ENCODE data around the gene MAPKAPK3.

Gene MAPKAPK3

DNA sequence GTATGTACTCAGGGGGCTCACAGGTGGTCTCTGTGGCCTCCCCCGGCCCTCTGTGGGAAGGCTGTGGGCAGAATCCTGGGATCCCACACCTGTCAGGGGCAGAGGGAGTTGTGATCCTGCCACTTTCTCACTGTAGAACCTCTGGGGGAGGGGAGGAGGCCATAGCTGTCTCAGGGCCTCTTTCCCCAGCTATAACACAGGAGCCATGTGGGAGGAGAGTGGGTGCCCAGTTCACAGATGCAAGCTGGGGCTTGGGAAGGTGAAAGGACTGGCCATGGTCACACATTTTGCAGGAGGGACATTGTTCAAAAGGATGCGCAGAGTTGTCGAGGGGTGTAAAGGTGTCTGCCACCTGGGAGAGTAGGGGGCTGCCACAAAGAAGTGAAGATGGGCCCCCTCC is 11.7 kb downstream of the MAPKAPK3 start:
- DNase-seq: no peak

DNA sequence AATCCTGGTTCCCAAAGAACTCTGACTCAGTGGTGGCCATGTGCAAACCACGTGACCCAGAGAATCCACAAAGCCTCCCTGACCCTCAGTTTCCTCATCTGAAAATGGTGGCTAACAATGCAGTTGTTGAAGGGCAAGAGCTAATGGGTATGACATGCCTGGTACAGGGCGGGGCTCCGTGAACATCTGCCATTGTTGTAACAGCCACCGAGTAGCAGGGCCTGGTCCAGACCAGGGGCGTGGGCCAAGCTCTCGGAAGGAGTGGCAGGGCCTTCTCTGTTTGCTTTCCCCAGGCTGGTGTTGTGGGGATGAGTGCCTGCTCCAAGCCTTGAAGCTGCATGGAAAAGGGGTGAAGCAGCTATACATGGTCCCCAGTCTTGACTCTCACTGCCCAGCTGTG is 13.4 kb downstream of the MAPKAPK3 start:
- no peak for DNase-seq

GRCh38 chr3:50630877-50631276 is 13.9 kb downstream of the MAPKAPK3 start:
- DNase-seq: no peak

DNA sequence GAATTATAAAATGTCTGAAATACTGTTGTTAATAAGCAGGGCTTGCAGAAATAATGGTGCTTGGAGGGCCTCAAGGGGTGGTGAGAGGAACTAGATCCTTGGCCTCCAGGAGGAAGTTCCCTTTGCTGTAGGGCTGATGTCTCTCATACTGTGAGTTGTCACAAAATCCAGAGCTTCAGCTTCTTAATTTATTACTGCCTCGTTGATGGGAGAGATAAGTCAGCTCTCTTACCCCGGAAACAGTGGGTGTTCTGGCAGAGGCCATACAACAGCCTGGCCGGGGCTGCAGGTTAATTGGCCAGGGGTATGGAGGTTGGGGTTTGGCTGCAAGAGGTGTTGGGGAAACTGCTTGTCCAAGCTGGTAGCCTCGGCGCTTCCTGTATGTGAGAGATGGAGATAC is 15.5 kb downstream of the MAPKAPK3 start:
- DNase-seq: no peak

- DNase-seq: no peak
Measured at GRCh38 chr3:50633230-50633790, 16.4 kb downstream of the MAPKAPK3 start.

GRCh38 chr3:50635066-50635465 is 18.1 kb downstream of the MAPKAPK3 start:
- DNase-seq: no peak

GRCh38 chr3:50637011-50637410 is 20.1 kb downstream of the MAPKAPK3 start:
- DNase-seq: no peak

DNA sequence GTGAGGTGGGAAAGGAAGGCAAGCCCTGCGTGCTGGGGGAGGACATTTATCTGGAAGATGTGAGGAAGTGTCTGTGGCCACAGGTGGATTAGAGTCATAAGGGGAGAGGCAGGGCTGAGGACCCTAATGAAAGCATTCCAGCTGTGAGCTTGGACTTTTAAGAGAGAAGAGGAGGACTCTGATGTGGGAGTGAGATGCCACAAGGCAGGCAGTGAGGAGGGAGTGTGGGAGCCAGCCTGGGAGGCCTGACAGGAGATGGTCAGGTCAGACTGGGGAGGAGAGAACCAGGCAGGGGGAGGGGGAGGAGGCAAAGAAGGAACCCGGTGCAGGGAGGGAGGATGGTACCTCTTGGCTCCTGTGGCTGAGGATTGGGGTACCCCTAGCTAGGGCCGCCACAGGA is 21.0 kb downstream of the MAPKAPK3 start:
- DNase-seq: no peak

- no peak for DNase-seq
Measured at GRCh38 chr3:50639055-50639494, 22.1 kb downstream of the MAPKAPK3 start.

- DNase-seq: no peak
Measured at GRCh38 chr3:50642382-50642781, 25.4 kb downstream of the MAPKAPK3 start.

DNA sequence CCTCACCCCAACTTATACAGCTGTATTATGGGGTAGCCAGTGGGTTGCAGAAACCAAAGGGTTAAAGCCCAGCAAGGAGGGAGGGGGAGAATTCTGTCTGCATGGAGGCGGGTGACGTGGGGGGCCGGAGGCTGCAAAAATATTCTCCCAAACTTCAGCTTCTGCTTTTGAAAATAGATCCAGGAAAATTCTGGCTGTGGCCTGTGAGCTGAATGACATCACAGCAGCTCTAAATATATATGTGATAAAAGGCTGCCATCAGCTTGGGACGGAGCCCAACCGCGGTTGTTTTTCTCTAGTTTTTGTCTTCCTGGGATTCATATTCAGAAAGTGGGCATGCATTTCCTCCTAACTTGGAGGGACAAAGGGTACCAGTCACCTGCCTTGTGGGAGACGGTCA is 27.6 kb downstream of the MAPKAPK3 start:
- DNase-seq: no peak

GRCh38 chr3:50645378-50645777 is 28.4 kb downstream of the MAPKAPK3 start:
- DNase-seq: no peak

DNA sequence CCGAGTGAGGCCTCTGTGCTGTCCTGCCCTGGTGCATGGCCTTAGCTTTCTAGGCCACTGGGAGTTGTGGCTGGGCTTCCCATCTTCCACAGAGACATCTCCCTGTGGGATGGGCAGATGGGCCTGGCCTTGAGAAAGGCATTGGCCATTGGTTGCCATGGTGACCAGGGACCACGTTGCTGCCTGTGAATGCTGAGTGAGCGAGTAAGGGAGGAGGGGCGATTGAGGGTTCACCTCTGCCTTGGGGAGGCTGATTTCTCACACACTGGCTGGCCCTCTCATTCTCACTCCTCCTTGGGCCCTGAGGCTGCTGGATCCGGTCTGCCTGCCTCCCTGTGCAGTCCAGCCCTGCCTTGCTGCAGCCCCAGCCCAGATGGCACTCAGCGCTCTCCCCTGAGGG is 31.4 kb downstream of the MAPKAPK3 start:
- no peak for DNase-seq

GRCh38 chr3:50648944-50649343 is 32.0 kb downstream of the MAPKAPK3 start:
- DNase-seq: no peak

DNA sequence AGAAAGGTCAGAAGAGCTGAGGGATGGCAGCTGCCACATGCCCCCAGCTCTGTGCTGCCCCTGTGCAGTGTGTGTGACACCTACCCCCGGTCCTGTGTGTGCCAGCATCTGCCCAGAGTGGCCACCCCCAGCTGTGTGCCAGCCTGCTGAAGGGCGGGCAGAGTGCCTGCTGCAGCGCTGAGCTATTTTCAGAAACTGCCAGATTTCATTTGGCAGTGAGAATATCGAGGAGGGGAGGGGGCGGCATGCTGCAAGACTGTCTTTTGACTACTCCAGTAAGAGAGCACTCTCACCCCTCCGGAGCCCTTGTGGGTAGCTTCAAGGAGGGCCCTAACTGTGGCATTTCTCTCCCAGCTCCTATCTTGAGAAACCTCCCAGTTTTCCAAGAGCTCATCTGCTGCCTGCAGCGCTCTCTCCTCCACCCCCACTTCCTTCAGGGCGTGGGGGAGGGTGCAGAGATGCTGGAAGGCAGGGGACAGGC is 32.5 kb downstream of the MAPKAPK3 start:
- no peak for DNase-seq

DNA sequence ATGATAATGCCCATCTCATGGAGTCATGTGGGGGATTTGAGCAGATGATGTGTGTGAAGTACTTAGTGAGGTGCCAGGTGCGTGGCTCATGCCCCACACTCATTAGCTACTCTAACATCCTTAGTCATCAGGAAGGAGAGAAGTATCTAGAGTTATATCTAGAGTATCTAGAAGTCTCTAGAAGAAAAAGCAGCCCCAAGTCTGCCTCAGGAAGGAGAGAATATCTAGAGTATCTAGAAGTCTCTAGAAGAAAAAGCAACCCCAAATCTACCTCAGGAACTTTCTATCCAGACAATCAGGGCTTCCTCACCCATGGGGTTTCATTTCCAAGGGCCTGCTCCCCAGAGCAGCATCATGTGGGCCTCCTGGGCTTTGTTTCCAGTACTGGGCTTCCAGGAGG is 33.1 kb downstream of the MAPKAPK3 start:
- no peak for DNase-seq

DNA sequence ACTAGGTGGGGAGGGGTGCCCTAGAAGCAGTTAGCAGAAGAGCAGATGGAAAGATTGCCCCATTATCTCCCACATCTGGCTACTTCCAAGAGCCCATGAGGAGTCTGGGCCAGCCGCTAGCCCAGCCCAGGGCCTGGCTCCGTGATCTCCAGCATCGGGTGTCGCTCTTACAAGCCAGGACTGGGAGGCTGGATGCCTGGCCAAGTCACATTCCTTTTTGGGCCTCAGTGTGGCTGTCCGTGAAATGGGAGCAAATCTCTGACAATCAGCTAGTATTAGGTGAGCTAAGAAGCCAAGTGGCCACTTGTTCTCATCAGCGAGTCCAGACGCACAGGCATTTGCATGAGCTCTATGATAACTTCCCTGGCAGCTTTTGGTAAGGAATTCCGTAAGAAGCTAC is 34.5 kb downstream of the MAPKAPK3 start:
- no peak for DNase-seq

DNA sequence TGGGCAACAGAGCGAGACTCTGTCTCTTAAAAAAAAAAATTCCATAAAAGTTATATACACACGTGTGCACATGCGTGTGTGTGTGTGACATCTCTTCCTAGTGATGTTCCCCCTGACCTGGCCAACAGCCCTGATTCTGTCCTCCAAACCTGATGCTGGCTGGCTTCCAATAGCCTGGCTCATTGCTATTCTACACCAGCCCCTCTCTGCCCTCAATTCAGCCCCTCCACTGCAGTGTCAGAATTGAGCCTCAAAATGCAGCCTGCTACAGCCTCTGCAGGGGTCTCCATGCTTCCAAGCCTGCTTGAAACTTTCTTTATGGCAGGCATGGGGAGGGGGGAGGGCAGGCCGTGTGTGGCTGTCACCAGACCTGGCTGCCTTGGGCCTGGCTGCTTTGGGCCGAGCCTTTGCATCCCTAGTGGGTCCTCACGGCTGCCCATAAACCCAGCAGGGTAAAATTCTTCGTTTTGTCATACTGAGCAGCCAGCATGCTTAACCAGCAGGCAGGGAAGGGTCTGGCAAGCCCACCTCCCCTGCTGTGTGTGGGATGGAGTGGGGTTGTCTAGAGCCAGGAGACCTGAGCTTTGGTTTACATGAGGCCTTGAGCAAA is 35.1 kb downstream of the MAPKAPK3 start:
- DNase-seq: no peak

- no peak for DNase-seq
Measured at GRCh38 chr3:50652709-50653108, 35.8 kb downstream of the MAPKAPK3 start.

DNA sequence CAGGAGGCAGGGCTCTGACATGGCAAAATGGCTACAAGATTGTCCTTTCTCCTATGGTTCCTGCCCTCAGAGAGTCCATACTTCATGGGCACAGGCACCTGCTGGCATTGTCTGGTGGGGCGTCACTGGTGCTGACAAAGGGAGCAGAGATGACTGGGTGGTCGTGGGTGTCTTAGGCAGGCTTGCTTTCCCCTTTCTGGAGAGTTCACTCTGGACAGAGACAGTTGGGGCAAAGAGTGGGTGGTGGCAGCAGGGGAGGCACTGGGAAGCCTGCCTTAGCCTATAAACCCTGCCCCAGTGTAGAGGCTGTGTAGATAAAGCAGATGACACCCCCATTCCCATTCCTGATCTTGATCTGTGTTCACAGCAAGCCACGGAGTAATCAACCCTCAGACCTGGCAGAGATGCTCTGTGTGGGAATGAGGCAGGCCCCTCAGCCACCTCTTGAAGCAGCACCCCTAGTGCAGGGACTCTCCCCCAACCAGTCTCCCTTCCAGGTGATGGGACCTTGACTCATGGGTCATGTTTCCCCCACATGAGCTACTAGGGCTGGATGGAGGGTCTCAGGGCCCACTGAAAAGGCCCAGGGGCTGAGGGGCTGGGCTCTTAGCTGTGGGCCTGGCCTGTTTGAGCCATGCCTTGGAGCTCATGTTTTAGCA is 37.1 kb downstream of the MAPKAPK3 start:
- DNase-seq: no peak

DNA sequence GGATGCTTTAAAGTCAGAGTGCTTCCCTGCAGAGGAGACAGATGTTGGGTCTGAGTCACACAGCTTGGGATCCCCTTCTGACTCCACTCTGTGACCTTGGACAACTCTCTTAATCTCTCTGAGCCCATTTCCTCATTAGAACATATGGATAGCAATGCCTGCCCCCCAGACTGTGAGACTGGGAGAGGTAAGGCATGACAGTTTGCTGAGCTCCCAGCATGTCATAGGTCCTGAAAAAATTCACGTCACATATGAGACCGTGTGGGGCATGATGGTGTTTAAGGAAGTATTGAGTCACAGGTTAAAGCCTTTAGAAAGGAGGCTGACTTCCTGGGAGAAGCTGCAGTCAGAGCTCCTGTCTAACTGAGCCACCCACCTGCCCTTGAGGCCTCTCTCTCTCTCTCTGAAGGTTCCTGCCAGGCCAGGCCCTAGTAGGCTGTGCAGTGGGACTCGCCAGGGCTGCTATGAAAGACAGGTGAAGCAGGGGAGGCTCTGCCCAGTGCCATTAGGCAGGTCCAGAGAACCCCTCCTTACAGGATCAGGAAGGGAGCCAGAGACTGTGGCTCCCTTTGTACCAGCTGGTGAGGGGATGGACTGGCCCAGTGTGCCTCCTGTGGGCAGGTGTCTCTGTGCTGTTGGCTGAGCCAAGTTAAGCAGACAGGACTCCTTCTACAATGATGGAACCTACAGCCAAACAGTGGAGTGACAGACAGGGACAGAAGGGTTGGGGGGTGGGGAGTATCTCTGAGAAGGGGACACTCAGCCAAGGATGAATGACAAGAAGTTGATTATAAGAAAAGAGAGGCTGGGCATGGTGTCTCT is 38.3 kb downstream of the MAPKAPK3 start:
- no peak for DNase-seq

DNA sequence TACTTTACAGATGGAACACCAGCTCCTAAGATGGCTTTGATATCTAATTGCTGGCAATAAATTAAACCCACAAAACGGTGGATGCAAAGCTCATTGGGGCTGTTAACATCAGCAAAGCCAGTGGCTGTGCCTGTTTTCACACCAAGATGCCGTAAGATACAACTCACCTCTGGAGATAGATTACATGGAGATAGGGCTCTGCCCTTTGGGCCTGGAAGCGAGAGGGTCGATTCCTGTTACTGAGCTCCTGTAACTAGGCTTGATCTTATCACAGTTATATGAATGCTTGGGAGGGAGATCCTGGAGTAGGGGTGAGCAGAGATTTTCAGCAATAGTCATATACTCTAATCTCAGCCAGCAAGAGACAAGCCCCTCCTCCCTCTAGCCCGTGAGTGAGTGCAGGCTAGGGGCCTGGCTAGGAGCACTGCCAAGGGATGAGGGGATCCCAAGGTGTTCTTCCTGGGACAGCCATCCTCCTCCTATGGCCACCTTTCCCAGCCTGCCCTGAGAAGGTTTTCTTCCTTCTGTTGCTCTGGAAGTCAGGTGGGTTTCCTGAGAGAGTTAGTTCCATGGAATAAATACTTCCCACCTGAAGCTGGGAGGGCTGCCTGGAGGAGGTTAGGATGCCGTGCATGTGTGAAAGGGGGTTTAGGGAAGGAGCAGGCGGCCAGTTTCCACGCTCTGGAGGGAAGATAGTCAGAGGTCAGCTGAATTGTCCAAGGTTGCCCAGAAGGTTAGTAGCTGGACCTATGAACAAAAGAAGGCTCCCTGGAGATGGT is 39.7 kb downstream of the MAPKAPK3 start:
- no peak for DNase-seq

DNA sequence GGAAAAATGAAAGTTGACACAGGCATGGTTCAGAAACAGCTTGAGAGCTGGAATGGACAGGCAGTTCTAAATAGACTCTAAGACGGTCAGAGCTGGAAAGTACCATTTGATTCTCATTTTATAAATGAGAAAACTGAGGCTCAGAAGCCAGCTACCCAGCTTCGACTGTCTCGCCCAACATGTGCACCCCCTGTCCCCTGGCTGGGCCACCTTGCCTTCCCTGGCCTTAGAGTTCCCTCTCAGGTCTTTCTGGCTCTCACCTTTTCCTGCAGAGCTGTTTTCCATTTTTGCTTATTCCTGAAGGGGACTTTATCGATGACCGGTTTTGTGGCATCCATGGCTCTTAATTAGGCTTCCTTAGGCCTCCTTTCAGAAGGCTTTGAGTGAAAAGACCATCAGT is 40.5 kb downstream of the MAPKAPK3 start:
- DNase-seq: no peak
